Astrocyte of the spinal cord (primary cell): ENCODE measurements around the gene ARHGAP12.

ENCODE experiments used
- DNase-seq: peaks from one replicate; pipeline ENCODE4 v3.0.0; 2011; ENCODE audit warnings: low read depth, low spot score
- H3K4me3 ChIP-seq: 2 replicates; pipeline ENCODE4 v1.5.1; 2011; ENCODE audit warnings: low read depth, mild to moderate bottlenecking, low read length, moderate library complexity
- CTCF ChIP-seq: IDR thresholded peaks from 2 replicates; pipeline ENCODE4 v1.5.1; 2012; ENCODE audit warnings: low read depth, mild to moderate bottlenecking, low read length, inconsistent platforms
- in situ Hi-C: cut with HindIII; loops from 2 replicates; pipeline ENCODE4 v1.10.0; 2017; ENCODE audit warnings: low sequenced_read_pairs

Gene ARHGAP12

GRCh38 chr10:31920538-31920937 lies 8.1 kb downstream of the ARHGAP12 start:
- no peak for TF ChIP-seq CTCF
- in situ Hi-C loops: no loop called here
- no peak overlapping the region for H3K4me3 ChIP-seq
- DNase-seq: no peak

GRCh38 chr10:31918671-31919409 lies 9.8 kb downstream of the ARHGAP12 start:
- no peak for TF ChIP-seq CTCF
- H3K4me3 ChIP-seq: no peak overlapping the region
- no peak for DNase-seq
- in situ Hi-C loops: no loop called here

GRCh38 chr10:31914370-31914769 lies 14.3 kb downstream of the ARHGAP12 start:
- no peak for DNase-seq
- in situ Hi-C loops: no loop called here
- H3K4me3 ChIP-seq: no peak overlapping the region
- no peak for TF ChIP-seq CTCF

GRCh38 chr10:31912898-31913850 lies 15.5 kb downstream of the ARHGAP12 start:
- DNase-seq: peak; percentile 48
- in situ Hi-C loops: no loop called here
- TF ChIP-seq CTCF: no peak
- no peak overlapping the region for H3K4me3 ChIP-seq

- in situ Hi-C loops: no loop called here
- H3K4me3 ChIP-seq: no peak overlapping the region
- no peak for TF ChIP-seq CTCF
- peak; percentile 29 for DNase-seq
These were observed 16.3 kb downstream of the ARHGAP12 start for GRCh38 chr10:31912289-31912688.

GRCh38 chr10:31910016-31910415 lies 18.6 kb downstream of the ARHGAP12 start:
- no peak overlapping the region for H3K4me3 ChIP-seq
- TF ChIP-seq CTCF: no peak
- no peak for DNase-seq
- in situ Hi-C loops: no loop called here
